Measurements from ENCODE around the gene B3GNT8.

The B3GNT8 gene

DNA sequence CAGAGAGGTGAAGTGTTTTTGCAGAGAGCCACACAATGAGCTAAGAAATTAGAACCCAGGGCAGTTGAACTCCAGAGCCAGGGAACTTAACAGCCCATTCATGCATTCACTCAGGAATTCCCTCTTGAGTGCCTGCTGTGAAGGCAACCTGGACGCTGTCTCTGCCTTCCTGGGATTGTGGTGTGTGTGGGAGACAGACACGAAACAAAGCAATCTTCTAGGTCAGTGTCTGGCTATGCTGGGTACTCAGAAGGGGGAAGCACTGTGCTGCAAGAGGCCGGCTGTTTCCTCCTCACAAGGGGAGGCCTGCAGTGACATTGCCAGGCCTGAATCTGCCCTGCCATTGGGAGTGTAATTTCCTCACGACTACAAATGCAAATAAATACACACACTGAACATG lies 19.9 kb downstream of the B3GNT8 start:
- H3K4me3 ChIP-seq (ENCODE audit: low read depth, low read length): no peak overlapping the region
- no peak for DNase-seq (ENCODE audit: low read depth)
- TF ChIP-seq, protein P1, sequence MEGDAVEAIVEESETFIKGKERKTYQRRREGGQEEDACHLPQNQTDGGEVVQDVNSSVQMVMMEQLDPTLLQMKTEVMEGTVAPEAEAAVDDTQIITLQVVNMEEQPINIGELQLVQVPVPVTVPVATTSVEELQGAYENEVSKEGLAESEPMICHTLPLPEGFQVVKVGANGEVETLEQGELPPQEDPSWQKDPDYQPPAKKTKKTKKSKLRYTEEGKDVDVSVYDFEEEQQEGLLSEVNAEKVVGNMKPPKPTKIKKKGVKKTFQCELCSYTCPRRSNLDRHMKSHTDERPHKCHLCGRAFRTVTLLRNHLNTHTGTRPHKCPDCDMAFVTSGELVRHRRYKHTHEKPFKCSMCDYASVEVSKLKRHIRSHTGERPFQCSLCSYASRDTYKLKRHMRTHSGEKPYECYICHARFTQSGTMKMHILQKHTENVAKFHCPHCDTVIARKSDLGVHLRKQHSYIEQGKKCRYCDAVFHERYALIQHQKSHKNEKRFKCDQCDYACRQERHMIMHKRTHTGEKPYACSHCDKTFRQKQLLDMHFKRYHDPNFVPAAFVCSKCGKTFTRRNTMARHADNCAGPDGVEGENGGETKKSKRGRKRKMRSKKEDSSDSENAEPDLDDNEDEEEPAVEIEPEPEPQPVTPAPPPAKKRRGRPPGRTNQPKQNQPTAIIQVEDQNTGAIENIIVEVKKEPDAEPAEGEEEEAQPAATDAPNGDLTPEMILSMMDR (IDR thresholded peaks at IDR 0.05; ENCODE audit: low read depth, low read length, missing control alignments): no peak

DNA sequence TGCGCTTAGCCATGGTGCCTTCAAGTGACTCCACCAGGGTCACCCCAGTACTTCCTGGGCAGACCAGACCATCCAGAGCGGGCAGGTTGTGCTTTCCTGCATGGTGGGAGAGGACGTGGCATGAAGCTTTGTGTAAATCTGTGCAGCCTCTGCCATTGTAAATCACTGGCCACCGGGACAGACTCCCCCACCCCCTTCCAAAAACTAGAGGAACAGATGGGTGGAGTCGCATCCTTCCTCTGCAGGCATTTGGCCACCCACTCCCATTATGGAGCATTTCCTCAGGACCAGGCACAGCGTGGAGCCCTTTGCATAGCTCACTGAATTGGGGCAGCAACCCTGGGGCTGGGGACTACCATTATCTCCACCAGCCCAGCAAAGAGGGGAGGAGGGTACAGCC lies 21.4 kb downstream of the B3GNT8 start:
- no peak for DNase-seq (ENCODE audit: low read depth)
- H3K4me3 ChIP-seq (ENCODE audit: low read depth, low read length): no peak overlapping the region
- TF ChIP-seq, protein P1 (IDR thresholded peaks at IDR 0.05; ENCODE audit: low read depth, low read length, missing control alignments): no peak

DNA sequence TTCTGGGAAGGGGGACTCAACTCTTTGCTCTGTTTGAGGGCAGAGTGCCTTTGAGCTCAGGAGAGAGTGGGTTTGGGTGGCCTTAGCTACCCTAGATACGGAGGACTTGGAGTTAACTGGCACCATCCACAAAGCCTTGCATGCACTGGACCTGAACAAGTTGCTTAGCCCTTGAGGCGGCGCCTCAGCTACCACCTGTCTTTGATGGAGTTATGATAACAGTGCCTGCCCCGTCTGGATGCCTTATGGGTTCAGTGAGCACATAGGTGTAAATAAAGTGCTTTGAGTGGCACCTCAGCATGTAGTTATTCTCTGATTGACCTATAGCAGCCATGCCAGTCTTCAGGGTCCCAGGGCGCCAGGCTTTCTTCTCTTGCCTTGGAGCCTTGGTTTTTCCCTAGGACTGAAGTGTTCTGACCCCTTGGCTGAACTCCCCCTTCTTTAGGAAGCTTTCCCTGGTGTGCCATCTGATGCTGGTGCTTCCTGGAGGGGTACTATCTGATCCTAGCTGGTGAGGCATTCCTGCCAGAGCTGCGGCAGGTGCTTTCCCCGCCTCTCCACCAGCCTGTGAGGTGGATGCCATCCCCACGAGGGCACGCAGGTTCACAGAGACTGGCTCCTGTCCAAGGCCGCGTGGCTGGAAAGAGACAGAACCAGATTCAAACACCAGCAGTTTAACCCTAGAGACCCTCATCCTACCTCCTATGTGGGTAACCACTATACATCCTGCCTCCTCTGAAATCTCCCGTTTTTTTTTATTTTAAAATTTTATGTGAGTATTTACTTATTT lies 23.8 kb downstream of the B3GNT8 start:
- TF ChIP-seq, protein P1 (IDR thresholded peaks at IDR 0.05; ENCODE audit: low read depth, low read length, missing control alignments): no peak
- no peak overlapping the region for H3K4me3 ChIP-seq (ENCODE audit: low read depth, low read length)
- no peak for DNase-seq (ENCODE audit: low read depth)

DNA sequence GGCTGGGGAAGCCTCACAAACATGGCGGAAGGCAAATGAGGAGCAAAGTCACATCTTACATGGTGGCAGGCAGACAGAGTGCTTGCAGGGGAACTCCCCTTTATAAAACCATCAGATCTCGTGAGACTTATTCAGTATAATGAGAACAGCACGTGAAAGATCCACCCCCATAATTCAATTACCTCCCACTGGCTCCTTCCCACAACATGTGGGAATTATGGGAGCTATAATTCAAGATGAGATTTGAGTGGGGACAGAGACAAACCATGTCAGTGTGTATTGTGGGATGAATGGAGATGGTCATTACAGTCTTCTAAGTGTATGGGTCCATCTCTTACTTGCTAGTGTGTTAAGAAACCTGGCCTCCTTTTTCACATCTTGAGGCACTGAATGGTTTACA lies 25.2 kb downstream of the B3GNT8 start:
- DNase-seq (ENCODE audit: low read depth): no peak
- TF ChIP-seq, protein P1 (IDR thresholded peaks at IDR 0.05; ENCODE audit: low read depth, low read length, missing control alignments): no peak
- H3K4me3 ChIP-seq (ENCODE audit: low read depth, low read length): no peak overlapping the region

DNA sequence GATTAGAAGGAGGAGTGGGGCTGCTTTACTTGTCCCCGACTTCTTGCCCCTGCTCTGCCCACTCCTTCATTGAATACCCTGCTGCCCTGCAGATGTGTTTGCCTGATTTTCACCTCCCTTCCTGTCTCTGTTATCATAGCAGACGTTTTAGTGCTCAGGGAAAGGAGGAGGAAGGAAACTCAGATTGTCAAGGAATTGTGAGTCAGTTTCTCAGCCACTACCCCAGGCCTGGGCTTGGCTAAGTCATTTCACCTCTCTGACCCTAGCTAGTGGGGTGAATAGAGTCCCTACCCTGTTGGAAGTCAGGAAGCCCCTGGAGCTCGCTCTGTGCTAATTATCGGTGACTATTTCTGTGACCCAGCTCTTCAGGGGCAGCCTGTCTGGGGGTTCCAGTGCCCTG lies 25.7 kb downstream of the B3GNT8 start:
- no peak overlapping the region for H3K4me3 ChIP-seq (ENCODE audit: low read depth, low read length)
- DNase-seq (ENCODE audit: low read depth): no peak
- TF ChIP-seq, protein P1 (IDR thresholded peaks at IDR 0.05; ENCODE audit: low read depth, low read length, missing control alignments): no peak

DNA sequence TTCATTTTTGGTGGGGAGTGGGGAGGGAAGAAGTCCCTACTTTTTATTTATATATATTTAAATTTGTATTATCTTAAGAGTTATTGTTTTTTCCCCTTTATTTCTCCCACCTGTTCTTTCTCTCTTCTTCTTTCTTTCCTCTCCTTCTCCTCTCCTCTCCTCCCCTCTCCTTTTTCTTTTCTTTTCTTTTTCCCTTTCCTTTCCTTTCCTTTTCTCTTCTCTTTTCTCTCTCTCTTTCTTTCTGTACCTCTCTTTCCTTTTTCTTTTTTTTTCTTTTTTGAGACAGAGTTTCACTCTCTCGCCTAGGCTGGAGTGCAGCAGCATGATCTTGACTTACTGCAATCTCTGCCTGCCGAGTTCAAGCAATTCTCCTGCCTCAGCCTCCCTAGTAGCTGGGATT lies 27.6 kb downstream of the B3GNT8 start:
- no peak overlapping the region for H3K4me3 ChIP-seq (ENCODE audit: low read depth, low read length)
- TF ChIP-seq, protein P1 (IDR thresholded peaks at IDR 0.05; ENCODE audit: low read depth, low read length, missing control alignments): no peak
- DNase-seq (ENCODE audit: low read depth): no peak

DNA sequence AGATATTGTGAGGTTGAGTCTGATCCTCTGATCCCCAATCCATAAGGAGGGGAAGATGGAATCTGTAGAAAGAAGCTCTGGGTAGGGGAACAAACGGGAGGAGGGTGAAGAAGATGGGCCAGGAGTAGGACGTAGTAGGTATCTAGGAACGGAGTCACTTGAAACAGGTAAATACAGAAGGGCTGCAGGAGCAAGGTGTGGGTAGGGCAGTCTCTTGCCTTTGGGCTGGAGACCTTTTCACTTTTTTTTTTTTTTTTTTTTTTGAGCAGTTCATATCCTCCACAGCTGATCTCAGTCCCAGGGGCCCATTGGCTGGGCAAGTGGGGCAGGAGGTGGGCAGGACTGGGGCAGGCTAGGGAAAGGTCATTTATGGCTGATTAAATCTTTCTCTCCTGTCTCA lies 28.1 kb downstream of the B3GNT8 start:
- peak overlapping the region; percentile 96; the same call in 1 of the 2 replicates for H3K4me3 ChIP-seq (ENCODE audit: low read depth, low read length)
- TF ChIP-seq, protein P1 (IDR thresholded peaks at IDR 0.05; ENCODE audit: low read depth, low read length, missing control alignments): no peak
- DNase-seq (ENCODE audit: low read depth): no peak
